SIG-M5 treated with dmso at 0.1 percent for 504 hours (cell line): Measurements from ENCODE around the gene ATG101.

ENCODE experiments used
- DNase-seq: peaks from one replicate; lab custom pipeline; 2025; ENCODE audit not compliant: unreplicated experiment; lab: John Stamatoyannopoulos, UW

The ATG101 gene

DNA sequence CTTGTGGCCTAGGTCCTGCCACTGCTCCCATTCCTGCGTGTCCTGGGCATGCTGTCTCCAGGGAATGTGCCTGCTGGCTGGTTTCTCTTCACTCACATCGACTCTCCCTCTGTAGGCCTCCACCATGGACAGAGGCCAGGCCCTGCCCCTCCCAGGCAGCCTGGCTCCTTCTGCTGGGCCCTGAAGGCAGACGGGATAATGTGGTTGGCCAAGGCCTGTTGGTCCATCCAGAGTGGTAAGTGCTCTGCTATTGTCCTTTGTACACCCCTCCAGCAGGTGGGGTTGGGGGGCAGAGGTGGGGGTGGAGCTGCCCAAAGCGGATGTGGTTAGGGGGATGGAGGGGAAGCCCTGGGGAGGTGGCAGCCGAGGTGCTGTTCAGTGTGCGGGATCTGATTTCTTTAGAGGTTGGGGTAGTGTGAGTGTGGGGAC lies 28.1 kb upstream of the ATG101 start:
- DNase-seq, result no peak

DNA sequence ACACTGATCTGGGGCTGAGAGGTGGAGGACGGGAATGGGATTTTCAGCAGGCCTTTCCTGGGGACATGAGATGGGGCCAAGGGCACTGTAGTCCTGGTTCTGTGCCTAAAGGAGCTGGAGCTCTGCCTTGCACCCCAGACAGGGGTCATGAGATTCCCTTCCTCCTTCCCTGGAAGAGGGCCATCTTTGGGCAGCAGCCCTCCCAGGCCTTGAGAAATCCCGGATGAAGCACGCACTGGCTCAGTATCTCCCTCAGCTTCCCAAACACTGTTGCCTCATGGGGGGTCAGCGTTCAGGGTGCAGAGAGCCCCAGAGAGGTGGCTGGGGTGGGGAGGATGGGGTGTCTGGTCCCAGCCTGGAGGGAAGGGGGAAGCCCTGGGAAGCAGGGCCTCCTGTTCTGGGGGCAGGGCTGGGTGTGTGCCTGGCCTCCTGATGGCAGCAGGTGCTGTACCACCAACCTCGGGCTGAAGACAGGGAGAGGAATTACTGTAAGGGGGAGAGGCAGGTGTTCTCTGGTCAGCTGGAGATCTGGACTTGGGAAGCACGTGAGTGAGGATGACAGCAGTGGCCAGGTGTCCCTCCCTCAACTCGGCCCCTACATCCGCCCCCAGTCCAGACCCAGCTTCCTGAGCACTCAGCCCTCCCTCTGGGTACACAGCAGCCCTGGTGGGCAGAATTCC lies 26.9 kb upstream of the ATG101 start:
- no peak for DNase-seq

DNA sequence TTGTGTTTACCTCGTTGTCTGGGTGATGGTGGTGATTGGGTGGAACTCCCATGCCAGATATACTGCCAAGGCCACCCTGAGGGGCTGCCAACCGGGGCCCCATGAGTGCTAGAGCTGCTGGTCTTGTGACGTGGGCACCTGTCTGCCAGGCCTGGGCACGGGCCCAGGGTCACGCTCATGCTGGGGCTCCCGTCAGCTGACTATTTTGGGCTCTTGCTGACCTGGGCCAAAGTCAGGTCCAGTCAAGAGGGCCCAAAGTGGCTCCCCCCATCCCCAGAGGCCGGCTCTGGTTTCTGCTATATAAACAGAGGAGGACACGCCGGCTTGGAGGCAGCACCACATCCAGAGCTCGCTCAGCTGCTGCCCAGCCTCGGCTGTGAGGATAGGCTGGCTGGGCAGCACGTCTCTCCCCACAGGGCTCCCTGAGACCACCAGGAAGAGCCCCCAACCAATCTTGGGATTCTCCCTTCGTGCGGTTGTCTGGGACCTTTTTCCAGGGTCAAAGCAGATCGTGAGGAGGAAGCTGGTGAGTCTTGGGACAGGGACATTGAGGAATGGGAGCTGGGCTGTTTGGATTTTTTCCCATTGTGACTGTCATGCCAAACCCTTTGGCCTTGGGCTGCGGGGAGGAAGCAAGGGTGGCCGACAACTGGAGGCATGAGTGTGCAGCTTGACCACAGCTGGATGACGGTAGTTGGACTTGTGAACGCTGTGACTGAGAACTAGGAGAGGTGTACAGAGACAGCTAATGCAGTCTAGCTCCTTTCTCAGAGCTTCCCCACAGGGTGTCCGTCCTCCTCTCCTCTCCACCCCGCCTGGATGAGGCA lies 26.2 kb upstream of the ATG101 start:
- DNase-seq, result no peak

DNA sequence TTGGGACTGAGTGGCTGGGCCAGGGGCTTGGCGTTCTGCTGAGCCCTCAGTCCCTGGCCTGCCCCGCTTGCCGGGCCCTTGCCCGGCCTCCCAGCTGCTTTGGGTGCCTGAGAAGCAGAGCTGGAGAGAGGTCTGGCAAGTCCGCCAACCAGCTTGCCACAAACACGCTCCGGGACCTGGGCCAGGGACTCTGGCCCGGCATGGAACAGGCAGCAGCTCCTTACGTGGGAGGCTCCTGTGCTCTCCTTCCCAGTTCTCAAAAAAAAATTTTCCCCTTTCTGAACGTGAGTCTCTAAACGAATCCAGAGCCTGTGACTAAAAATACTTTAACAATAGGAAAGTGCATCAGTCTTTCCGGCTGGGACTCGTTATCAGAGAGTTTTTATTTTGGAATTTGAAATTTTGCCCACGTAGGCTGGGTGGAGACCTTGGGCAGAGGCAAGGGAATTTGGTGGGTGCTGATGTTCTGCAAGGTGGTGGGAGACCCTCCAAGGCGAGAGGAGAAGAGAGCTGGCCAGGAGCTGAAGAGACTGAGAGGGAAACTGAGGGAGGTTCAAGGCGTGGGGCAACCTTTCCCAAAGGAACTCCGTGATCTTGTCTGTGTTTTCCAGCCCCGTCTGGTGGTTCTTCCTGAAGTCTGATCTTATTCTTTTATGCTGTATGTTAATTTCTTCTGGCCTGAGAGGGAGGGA lies 25.3 kb upstream of the ATG101 start:
- DNase-seq, result no peak

DNA sequence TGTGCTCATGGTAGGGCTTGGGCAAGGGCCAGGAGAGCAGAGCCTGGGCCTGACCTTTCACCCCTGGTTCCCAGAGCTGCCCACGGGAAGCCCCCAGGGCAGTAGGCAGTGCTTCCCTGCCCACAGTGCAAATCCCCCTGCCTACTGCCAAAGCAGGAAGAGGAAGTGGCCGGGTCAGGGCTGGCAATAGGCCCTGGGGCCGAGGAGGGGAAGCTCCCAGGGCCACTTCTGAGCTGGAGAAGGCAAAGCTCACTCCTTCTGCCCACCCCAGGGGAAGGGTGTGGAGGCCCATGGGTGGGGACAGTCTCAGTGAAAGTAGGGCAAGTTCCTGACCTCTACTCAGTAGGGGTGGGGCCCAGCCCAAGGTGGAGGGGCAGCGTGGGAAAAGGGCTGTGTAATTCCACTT lies 24.0 kb upstream of the ATG101 start:
- DNase-seq, result peak; percentile 37

DNA sequence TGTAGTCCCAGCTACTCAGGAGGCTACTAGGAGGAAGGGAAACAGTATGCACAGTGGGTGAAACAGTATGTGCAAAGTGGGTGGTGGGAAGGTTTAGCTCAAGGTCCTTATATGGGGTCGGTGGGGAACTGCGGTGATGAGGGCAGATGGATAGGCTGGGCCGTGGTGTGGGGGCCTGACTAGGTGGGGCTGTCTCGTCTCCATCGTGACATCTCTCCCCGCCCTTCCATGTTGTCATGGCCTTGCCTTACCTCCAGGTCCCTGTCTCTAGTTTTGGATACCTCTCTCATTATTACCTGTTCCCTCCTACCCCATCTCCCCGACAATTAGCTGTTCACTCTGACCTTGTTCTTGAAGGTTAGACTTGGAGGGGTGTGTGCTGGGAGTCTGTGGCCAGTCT lies 22.9 kb upstream of the ATG101 start:
- DNase-seq, result no peak

DNA sequence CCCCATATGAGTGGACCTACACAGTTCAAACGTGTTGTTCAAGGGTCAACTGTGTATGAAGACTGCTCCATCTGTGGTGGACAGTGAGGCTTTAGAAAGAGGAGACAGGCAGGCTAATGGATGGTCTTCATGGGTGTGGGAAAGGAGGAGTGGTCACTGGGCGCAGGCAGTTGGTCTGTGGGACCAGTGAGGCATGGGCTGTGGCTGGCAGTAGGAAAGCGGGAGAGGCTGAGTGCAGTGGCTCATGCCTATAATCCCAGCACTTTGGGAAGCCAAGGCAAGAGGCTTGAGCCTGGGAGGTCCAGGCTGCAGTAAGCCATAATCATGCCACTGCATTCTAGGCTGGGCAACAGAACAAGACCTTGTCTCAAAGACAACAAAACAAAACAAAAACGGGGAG lies 20.5 kb upstream of the ATG101 start:
- DNase-seq, result no peak

DNA sequence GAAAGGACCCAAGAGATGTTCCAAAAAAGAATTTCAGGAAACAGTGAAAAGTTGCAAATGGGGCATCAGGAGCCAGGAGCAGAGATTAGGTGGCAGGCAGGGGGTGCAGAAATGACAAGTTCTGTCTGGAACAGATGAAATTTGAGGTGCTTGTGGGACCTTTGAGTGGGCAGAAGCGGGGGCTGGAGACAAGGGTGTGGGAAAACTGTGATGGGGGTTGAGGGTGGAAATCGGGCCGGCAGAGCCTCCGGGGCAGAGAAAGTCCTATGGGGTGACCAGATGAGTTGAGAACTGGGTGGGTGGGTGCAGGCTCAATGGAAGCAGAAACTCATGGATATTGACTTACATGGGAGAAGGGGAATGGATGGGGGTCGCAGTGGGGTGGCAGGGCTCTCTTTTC lies 20.1 kb upstream of the ATG101 start:
- no peak for DNase-seq

DNA sequence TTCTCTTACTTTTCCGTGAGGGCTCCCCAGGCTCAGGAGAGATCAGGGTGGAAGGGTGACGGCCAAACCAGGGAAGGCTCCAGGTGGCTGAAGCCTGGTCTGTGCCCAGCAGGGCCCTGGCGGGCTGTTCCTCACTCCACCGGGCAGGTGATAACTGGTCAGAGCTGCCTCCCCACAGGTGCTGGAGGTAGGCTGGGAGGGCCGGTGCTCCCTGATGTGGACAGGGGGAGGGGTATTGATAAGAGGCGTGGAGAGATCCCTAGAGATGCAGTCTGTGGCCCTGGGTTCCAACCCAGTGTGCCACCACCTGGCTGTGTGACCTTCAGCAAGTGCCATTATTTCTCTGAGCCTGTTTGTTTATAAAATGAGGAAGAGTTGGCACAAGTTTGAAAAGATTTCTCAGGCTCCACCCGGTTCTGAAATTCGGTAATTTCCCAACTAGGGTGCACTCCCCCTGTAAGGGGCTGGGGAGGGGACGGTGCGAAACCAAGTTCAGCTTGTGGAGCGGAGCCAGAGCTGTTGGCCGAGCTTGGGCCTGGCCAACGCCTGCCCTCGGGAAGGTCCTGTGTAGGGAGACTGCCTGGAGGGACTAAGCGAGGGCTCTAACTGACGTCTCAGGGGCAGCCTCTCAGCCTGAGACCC lies 19.5 kb upstream of the ATG101 start:
- peak; percentile 45 for DNase-seq

DNA sequence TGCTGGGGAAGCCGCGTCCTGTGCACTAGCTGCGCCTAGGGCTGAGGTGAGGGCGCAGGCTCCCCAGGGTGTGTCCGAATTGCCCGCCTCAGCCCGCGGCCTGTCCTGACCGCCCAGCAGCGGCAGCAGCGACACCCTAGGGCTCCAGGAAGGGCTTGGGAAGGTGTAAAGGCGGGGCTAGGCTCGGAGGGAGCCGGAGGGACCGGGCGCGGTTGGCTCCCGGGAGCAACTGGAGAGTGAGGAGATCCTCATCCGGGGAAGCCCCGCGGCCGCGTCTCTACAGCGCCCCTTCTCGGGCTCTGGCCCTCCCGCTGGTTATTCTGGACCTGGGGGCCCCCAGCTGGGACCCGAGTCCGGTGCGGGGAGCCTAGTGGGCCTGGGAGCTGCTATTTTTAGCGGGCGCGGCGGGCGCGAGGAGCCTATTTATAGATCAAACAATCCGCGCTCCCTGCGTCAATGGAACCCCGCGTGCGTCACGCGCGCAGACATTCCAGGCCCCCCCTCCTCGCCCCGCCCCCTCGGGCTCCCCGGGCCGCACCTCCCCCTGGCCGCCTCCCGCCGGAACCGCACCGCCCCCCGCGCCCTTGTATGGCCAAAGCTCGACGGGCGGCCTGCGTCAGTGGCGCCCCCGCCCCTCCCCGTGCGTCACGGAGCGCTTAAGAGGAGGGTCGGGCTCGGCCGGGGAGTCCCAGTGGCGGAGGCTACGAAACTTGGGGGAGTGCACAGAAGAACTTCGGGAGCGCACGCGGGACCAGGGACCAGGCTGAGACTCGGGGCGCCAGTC lies 18.8 kb upstream of the ATG101 start, which contains the start of gene NR4A1:
TSS of gene NR4A1 (plus strand) at position 685 of the 784 bp plus-strand sequence. CDS start 2,887 bp downstream, outside the sequence.
- DNase-seq, result peak; percentile 84

DNA sequence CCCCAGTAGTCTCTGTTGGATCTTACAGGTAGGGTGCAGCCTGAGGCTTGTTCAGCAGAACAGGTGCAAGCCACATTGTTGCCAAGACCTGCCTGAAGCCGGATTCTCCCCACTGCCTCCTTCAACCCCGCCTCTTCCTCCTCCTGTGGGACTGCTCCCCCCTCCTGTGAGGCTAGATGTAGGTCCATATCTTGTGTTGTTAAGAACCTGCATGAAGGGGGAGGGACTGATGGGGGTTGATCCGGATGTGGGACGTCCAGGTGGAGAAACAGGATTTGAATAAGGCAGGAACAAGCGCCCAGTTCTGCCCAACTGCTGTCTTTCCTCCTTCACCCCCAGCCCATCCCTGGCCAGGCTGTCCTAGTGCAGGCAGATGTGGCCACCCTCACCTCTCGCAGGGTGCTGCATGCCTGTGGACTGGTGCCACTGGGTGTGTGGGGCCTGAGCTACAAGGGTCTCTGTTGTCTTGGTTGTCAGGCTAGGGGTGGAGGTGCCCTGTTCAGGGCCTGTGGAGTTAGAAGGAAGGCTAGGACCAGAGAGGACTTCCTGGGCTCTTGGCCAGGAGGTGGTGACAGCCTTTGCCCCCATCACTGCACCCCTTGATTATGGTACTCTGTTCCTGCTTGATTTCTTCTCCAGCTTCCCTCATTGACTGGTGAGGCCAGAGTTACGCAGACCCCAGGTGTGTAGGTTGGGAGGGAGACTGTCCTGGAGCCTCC lies 17.2 kb upstream of the ATG101 start:
- no peak for DNase-seq

DNA sequence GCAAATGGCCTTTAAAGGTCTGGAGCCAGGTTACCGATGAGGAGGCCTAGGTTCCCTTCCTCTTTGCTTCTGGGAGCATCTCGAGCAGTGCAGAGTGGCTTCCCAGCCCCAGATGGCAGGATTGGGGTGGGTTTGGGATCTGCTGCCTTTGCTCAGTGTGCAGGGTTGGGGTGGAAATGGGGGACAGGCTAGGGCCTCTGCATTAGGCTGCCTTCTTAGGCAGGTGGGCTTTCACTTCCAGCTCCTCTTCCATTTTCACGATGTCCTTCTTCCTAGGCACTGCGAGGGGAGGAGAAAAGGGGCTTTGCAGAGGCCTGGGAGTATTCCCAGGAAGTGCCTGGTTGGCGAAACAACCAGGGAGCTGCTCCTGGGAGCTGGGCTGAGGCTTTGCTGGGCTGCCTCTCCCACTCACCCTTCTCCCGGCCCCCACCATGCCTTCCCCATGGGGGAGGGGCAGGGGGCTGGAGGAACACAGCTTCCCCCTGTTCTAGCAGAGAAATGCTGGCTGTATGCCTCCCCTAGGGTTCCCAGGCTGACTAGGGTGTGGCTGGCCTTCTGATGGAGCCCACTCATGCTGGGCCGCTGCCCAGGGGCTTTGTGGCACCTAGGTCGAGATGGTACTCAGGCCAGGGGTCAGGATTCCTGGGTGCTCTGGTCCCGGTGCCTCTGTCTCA lies 16.1 kb upstream of the ATG101 start:
- no peak for DNase-seq

DNA sequence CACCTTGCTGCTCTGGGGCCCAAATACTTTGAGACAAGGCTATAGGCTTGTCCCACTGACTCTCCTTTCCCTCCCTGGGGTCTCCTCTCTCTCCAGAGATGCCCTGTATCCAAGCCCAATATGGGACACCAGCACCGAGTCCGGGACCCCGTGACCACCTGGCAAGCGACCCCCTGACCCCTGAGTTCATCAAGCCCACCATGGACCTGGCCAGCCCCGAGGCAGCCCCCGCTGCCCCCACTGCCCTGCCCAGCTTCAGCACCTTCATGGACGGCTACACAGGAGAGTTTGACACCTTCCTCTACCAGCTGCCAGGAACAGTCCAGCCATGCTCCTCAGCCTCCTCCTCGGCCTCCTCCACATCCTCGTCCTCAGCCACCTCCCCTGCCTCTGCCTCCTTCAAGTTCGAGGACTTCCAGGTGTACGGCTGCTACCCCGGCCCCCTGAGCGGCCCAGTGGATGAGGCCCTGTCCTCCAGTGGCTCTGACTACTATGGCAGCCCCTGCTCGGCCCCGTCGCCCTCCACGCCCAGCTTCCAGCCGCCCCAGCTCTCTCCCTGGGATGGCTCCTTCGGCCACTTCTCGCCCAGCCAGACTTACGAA lies 15.4 kb upstream of the ATG101 start:
- no peak for DNase-seq

DNA sequence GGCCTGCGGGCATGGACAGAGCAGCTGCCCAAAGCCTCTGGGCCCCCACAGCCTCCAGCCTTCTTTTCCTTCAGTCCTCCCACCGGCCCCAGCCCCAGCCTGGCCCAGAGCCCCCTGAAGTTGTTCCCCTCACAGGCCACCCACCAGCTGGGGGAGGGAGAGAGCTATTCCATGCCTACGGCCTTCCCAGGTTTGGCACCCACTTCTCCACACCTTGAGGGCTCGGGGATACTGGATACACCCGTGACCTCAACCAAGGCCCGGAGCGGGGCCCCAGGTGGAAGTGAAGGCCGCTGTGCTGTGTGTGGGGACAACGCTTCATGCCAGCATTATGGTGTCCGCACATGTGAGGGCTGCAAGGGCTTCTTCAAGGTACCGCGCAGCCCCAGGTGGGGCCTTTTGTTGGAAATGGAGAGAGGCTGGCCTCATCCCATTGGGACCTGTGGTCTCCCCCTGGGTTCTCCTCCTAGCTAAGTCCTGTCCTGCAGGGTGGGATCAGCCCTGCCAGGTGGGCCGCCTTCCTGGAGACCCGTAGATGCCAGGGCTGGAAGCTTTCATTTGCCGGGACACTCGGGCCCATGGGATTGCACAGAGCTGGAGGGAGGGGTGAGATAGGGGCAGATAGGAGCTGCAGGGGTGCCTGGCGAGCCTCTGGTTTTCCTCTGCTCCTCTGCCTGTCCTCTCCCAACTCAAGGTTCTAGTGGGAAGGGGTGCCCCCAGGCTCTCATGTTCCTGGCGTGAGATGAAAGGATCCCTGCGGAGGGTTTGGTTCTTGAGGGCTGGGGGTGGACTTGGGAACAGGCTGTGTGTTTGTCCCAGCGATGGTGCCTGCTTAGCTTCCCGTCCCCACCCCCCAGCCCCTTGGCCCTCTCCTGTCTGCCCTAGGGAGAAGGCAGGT lies 14.7 kb upstream of the ATG101 start:
- no peak for DNase-seq

DNA sequence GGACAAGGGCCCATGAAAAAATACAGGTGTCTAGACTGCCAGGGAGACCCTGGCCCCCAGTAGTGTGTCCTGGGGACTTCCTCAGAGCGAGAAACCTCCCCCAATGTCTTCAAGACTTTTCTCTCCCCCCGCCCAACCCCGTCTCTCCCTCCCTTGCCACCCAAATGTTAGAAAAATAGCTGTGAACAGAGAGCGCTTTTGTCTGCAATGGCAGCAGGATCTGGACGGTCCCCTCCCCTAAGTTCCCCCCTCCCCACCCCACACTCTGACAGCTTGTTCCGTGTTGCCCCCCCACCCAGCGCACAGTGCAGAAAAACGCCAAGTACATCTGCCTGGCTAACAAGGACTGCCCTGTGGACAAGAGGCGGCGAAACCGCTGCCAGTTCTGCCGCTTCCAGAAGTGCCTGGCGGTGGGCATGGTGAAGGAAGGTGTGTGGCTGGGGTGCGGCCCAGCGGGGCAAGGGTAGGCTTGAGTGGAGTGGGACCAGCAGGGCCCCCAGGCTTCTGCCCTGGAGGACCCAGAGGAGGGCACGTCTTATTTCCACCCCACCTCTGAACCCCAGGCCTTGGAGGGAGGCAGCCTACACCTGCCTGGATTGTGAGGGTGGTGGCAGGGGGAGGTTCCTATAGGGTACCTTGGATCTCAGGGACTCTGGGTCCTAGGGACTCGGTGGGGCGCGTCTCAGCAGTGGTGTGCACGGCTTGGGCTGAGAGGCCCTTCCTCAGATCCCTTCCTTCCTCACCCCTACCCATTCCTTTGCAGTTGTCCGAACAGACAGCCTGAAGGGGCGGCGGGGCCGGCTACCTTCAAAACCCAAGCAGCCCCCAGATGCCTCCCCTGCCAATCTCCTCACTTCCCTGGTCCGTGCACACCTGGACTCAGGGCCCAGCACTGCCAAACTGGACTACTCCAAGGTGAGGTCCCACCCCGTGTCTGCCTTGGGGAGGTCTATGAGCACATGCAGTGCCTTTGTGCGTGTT lies 13.8 kb upstream of the ATG101 start:
- no peak for DNase-seq

DNA sequence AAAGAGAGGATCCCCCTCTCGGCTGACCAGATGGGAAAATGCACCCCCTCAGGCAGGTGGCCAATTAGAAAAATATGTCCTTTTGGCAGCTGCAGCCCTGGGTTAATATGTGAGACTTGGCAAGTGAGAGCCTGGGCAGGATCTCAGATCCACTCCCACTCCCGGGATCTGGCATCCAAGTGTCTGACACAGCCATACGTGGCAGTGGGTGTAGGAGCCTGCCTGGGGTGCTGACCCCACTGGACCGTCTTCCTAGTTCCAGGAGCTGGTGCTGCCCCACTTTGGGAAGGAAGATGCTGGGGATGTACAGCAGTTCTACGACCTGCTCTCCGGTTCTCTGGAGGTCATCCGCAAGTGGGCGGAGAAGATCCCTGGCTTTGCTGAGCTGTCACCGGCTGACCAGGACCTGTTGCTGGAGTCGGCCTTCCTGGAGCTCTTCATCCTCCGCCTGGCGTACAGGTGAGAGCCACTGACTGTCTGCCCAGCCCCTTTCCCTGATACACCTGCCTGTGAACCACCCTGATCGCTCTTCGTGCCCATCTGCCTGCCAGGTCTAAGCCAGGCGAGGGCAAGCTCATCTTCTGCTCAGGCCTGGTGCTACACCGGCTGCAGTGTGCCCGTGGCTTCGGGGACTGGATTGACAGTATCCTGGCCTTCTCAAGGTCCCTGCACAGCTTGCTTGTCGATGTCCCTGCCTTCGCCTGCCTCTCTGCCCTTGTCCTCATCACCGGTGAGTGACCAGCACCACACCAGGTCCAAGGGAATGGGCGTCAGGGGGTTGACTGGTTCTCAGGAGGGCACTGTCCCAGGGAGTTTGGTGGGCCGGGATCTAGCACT lies 12.8 kb upstream of the ATG101 start:
- no peak for DNase-seq
